A549 treated with Hydrocortisone at 1 μM for 4 hours (cell line): ENCODE results near the gene NEU1. TPM values are rescaled to one million over a fixed set of nuclear protein-coding genes. Genes with fewer than 3 reads are reported as not detected.

Experiments
- total RNA-seq: library from RNA; stranded (reverse); fragments of 200-300 nt; extraction: Qiagen RNA extraction; gene quantifications from 5 replicates; pipeline ENCODE4 v1.2.3, GENCODE V29; 2022

Gene NEU1
- 25.7 to 32.9 TPM (median 26.4 TPM) in 5 replicates for total RNA-seq

GRCh38 chr6:31862344-31863235 lies at the start of gene NEU1:
Gene NEU1 (minus strand): TSS chr6:31862821. CDS start chr6:31862776, 45 bp downstream.

GRCh38 chr6:31901953-31902643 lies 39.5 kb upstream of the NEU1 start, which contains the start of gene ZBTB12:
Gene ZBTB12 (minus strand): TSS chr6:31902086. CDS start chr6:31901305, 781 bp downstream.

GRCh38 chr6:31897612-31898382 lies 35.2 kb upstream of the NEU1 start, which contains the start of gene EHMT2:
Gene EHMT2 (minus strand): TSS chr6:31897698. CDS start chr6:31897677, 21 bp downstream.

GRCh38 chr6:31878726-31879125 lies 16.1 kb upstream of the NEU1 start, which contains the start of gene SLC44A4:
Gene SLC44A4 (minus strand): TSS chr6:31878997. CDS start chr6:31878980, 17 bp downstream.

GRCh38 chr6:31827286-31828079 lies 35.1 kb downstream of the NEU1 start, which contains the start of gene HSPA1B:
Gene HSPA1B (plus strand): TSS chr6:31827738. CDS start chr6:31827951, 213 bp downstream.

GRCh38 chr6:31815025-31815838 lies 47.4 kb downstream of the NEU1 start, which contains the start of the genes HSPA1A and HSPA1L:
Gene HSPA1A (plus strand): TSS chr6:31815543. CDS start chr6:31815757, 214 bp downstream.
Gene HSPA1L (minus strand): TSS chr6:31815283. CDS start chr6:31811972, 3,311 bp downstream.

Other genes starting within 250 kb of the NEU1 start
- gene AIF1, start 247.6 kb downstream of the NEU1 start, total RNA-seq, result not detected in 5 replicates
- gene PRRC2A, start 242.1 kb downstream of the NEU1 start, total RNA-seq, result 76.6 to 89.9 TPM (median 84.4 TPM) in 5 replicates
- 129 to 143 TPM (median 133 TPM) in 5 replicates for gene BAG6, start 210.2 kb downstream of the NEU1 start, total RNA-seq
- 2.9 to 3.8 TPM (median 3.4 TPM) in 5 replicates for gene APOM, start 206.9 kb downstream of the NEU1 start, total RNA-seq
- 10.1 to 14.9 TPM (median 12.4 TPM) in 5 replicates for gene C6orf47, start 202.0 kb downstream of the NEU1 start, total RNA-seq
- gene GPANK1, start 197.8 kb downstream of the NEU1 start, total RNA-seq, result 9.3 to 11.4 TPM (median 11.1 TPM) in 5 replicates
- 154 to 183 TPM (median 177 TPM) in 5 replicates for gene CSNK2B, start 196.7 kb downstream of the NEU1 start, total RNA-seq
- gene LY6G5B, start 192.8 kb downstream of the NEU1 start, total RNA-seq, result 3.4 to 4.7 TPM (median 3.9 TPM) in 5 replicates
- gene LY6G5C, start 181.8 kb downstream of the NEU1 start, total RNA-seq, result 0.75 to 2.1 TPM (median 1.5 TPM) in 5 replicates
- 15.0 to 19.1 TPM (median 17.0 TPM) in 5 replicates for gene ABHD16A, start 159.5 kb downstream of the NEU1 start, total RNA-seq
- gene LY6G6F, start 156.0 kb downstream of the NEU1 start, total RNA-seq, result not detected in 5 replicates
- not detected in 5 replicates for gene LY6G6D, start 147.5 kb downstream of the NEU1 start, total RNA-seq
- 0.13 to 0.18 TPM in 2 of 5 replicates, not detected in the others for gene LY6G6C, start 141.1 kb downstream of the NEU1 start, total RNA-seq
- gene MPIG6B, start 139.4 kb downstream of the NEU1 start, total RNA-seq, result not detected in 5 replicates
- 25.9 to 32.1 TPM (median 29.2 TPM) in 5 replicates for gene DDAH2, start 133.5 kb downstream of the NEU1 start, total RNA-seq
- 475 to 491 TPM (median 481 TPM) in 5 replicates for gene CLIC1, start 126.3 kb downstream of the NEU1 start, total RNA-seq
- 10.7 to 15.7 TPM (median 13.4 TPM) in 5 replicates for gene MSH5, start 122.8 kb downstream of the NEU1 start, total RNA-seq
- gene SAPCD1, start 100.2 kb downstream of the NEU1 start, total RNA-seq, result 2.6 to 4.9 TPM (median 3.2 TPM) in 5 replicates
- 1.1 to 1.7 TPM (median 1.5 TPM) in 5 replicates for gene VWA7, start 85.5 kb downstream of the NEU1 start, total RNA-seq
- 52.1 to 61.7 TPM (median 54.3 TPM) in 5 replicates for gene VARS1, start 67.1 kb downstream of the NEU1 start, total RNA-seq
- gene LSM2, start 55.9 kb downstream of the NEU1 start, total RNA-seq, result 42.7 to 66.2 TPM (median 59.0 TPM) in 5 replicates
- 1.2 to 2.0 TPM (median 1.6 TPM) in 5 replicates for gene HSPA1L, start 47.5 kb downstream of the NEU1 start, total RNA-seq
- gene HSPA1A, start 47.3 kb downstream of the NEU1 start, total RNA-seq, result 162 to 234 TPM (median 205 TPM) in 5 replicates
- 110 to 176 TPM (median 161 TPM) in 5 replicates for gene HSPA1B, start 35.1 kb downstream of the NEU1 start, total RNA-seq
- 0.03 to 0.14 TPM (median 0.06 TPM) in 4 of 5 replicates, not detected in the other for gene SLC44A4, start 16.2 kb upstream of the NEU1 start, total RNA-seq
- 25.1 to 29.7 TPM (median 26.0 TPM) in 5 replicates for gene EHMT2, start 34.9 kb upstream of the NEU1 start, total RNA-seq
- 3.3 to 4.2 TPM (median 3.9 TPM) in 5 replicates for gene ZBTB12, start 39.3 kb upstream of the NEU1 start, total RNA-seq
- 0.17 to 0.46 TPM (median 0.38 TPM) in 5 replicates for gene C2, start 64.9 kb upstream of the NEU1 start, total RNA-seq
- gene CFB, start 83.3 kb upstream of the NEU1 start, total RNA-seq, result 1.7 to 2.3 TPM (median 1.9 TPM) in 5 replicates
- 73.7 to 87.1 TPM (median 76.9 TPM) in 5 replicates for gene NELFE, start 96.2 kb upstream of the NEU1 start, total RNA-seq
- 21.3 to 24.7 TPM (median 23.3 TPM) in 5 replicates for gene SKIC2, start 96.4 kb upstream of the NEU1 start, total RNA-seq
- gene DXO, start 109.3 kb upstream of the NEU1 start, total RNA-seq, result 10.4 to 12.4 TPM (median 11.6 TPM) in 5 replicates
- gene C4A, start 119.2 kb upstream of the NEU1 start, total RNA-seq, result 0.79 to 1.5 TPM (median 0.85 TPM) in 5 replicates
- 0.35 to 0.93 TPM (median 0.67 TPM) in 5 replicates for gene C4B, start 152.0 kb upstream of the NEU1 start, total RNA-seq
- gene CYP21A2, start 175.6 kb upstream of the NEU1 start, total RNA-seq, result not detected in 5 replicates
- gene TNXB, start 246.5 kb upstream of the NEU1 start, total RNA-seq, result 0.32 to 0.66 TPM (median 0.52 TPM) in 5 replicates